H9 (cell line): ENCODE measurements around the gene USP9X. TPM values are rescaled to one million over a fixed set of nuclear protein-coding genes. Genes with fewer than 3 reads are reported as not detected.
A peak's percentile ranks its signal among the peaks of the same experiment; 100 is the strongest.
"Not testable (repeated sequence)": the region's sequence is repeated elsewhere in the genome, so short reads cannot be mapped to it uniquely, and the experiment has no call there.

ENCODE experiments used
- DNase-seq: peaks from one replicate; pipeline ENCODE4 v3.0.0-alpha.2; 2017
- H2AFZ ChIP-seq: one replicate; pipeline ENCODE4 v1.6.1; 2013; ENCODE audit warnings: mild to moderate bottlenecking, low read length, control low read depth, moderate library complexity
- H2AK5ac ChIP-seq: 2 replicates; pipeline ENCODE4 v1.6.1; 2013; ENCODE audit warnings: low read length, control low read depth, mixed read lengths; ENCODE audit not compliant: insufficient read length
- H2BK120ac ChIP-seq: one replicate; pipeline ENCODE4 v1.6.1; 2013; ENCODE audit warnings: low read depth, mild to moderate bottlenecking, low read length, control low read depth, inconsistent platforms; ENCODE audit not compliant: poor library complexity, severe bottlenecking
- H2BK12ac ChIP-seq: 2 replicates; pipeline ENCODE4 v1.6.1; 2013; ENCODE audit warnings: low read length, control low read depth, mixed read lengths, low read depth; ENCODE audit not compliant: insufficient read length
- H2BK15ac ChIP-seq: 2 replicates; pipeline ENCODE4 v1.6.1; 2013; ENCODE audit warnings: low read depth, low read length, control low read depth
- H2BK20ac ChIP-seq: one replicate; pipeline ENCODE4 v1.6.1; 2013; ENCODE audit warnings: low read depth, mild to moderate bottlenecking, low read length, control low read depth, inconsistent platforms; ENCODE audit not compliant: poor library complexity, severe bottlenecking
- H2BK5ac ChIP-seq: 2 replicates; pipeline ENCODE4 v1.6.1; 2013; ENCODE audit warnings: low read length, control low read depth, mixed read lengths; ENCODE audit not compliant: insufficient read length
- H3K14ac ChIP-seq: 2 replicates; pipeline ENCODE4 v1.6.1; 2013; ENCODE audit warnings: low read length, control low read depth; ENCODE audit not compliant: insufficient read depth
- H3K18ac ChIP-seq: 2 replicates; pipeline ENCODE4 v1.6.1; 2013; ENCODE audit warnings: low read depth, mild to moderate bottlenecking, mixed read lengths, low read length, control low read depth; ENCODE audit not compliant: insufficient read length
- H3K23ac ChIP-seq: 2 replicates; pipeline ENCODE4 v1.6.1; 2013; ENCODE audit warnings: low read length, control low read depth, mixed read lengths, low read depth; ENCODE audit not compliant: insufficient read length
- H3K23me2 ChIP-seq: 2 replicates; pipeline ENCODE4 v1.6.1; 2013; ENCODE audit warnings: low read depth, mild to moderate bottlenecking, mixed read lengths, low read length, control low read depth; ENCODE audit not compliant: insufficient read length, poor library complexity, severe bottlenecking
- H3K27ac ChIP-seq: 2 replicates; pipeline ENCODE4 v1.5.1; 2013; ENCODE audit warnings: low read length, control low read depth, mixed read lengths, low read depth; ENCODE audit not compliant: insufficient read length
- H3K27me3 ChIP-seq: 2 replicates; pipeline ENCODE4 v1.6.1; 2013; ENCODE audit warnings: low read length, control low read depth, inconsistent platforms; ENCODE audit not compliant: insufficient read depth
- H3K4ac ChIP-seq: 2 replicates; pipeline ENCODE4 v1.6.1; 2013; ENCODE audit warnings: low read depth, mild to moderate bottlenecking, control low read depth, inconsistent platforms, low read length, moderate library complexity
- H3K4me1 ChIP-seq: 2 replicates; pipeline ENCODE4 v1.6.1; 2013; ENCODE audit warnings: low read length, control low read depth, inconsistent platforms; ENCODE audit not compliant: insufficient read depth
- H3K4me2 ChIP-seq: 2 replicates; pipeline ENCODE4 v1.6.1; 2013; ENCODE audit warnings: low read length, control low read depth, mixed read lengths; ENCODE audit not compliant: insufficient read length, insufficient read depth
- H3K56ac ChIP-seq: 2 replicates; pipeline ENCODE4 v1.6.1; 2013; ENCODE audit warnings: low read depth, mild to moderate bottlenecking, mixed read lengths, low read length, control low read depth; ENCODE audit not compliant: insufficient read length
- H3K79me1 ChIP-seq: 2 replicates; pipeline ENCODE4 v1.6.1; 2013; ENCODE audit warnings: low read depth, mild to moderate bottlenecking, moderate library complexity, low read length, control low read depth, inconsistent platforms; ENCODE audit not compliant: insufficient read depth, poor library complexity, severe bottlenecking
- H3K79me2 ChIP-seq: 2 replicates; pipeline ENCODE4 v1.6.1; 2013; ENCODE audit warnings: low read length, control low read depth, inconsistent platforms; ENCODE audit not compliant: insufficient read depth
- H3K9ac ChIP-seq: 2 replicates; pipeline ENCODE4 v1.6.1; 2013; ENCODE audit warnings: low read length, control low read depth, mixed read lengths; ENCODE audit not compliant: insufficient read length; ENCODE audit errors: extremely low read depth
- H3K9me3 ChIP-seq: one replicate; pipeline ENCODE4 v1.6.1; 2013; ENCODE audit warnings: low read depth, low read length, inconsistent platforms; ENCODE audit not compliant: control insufficient read depth
- H3T11ph ChIP-seq: one replicate; pipeline ENCODE4 v1.6.1; 2013; ENCODE audit warnings: mild to moderate bottlenecking, low read length, control low read depth, inconsistent platforms
- H4K20me1 ChIP-seq: one replicate; pipeline ENCODE4 v1.6.1; 2013; ENCODE audit not compliant: control insufficient read depth, insufficient read length, insufficient read depth
- H4K5ac ChIP-seq: 2 replicates; pipeline ENCODE4 v1.6.1; 2013; ENCODE audit warnings: low read depth, mild to moderate bottlenecking, mixed read lengths, low read length, control low read depth; ENCODE audit not compliant: insufficient read length
- H4K8ac ChIP-seq: replicated peaks from 2 replicates; pipeline ENCODE4 v1.6.1; 2013; ENCODE audit warnings: low read length, control low read depth, mixed read lengths, low read depth; ENCODE audit not compliant: insufficient read length
- H4K91ac ChIP-seq: 2 replicates; pipeline ENCODE4 v1.6.1; 2013; ENCODE audit warnings: low read depth, mild to moderate bottlenecking, moderate library complexity, mixed read lengths, low read length, control low read depth; ENCODE audit not compliant: insufficient read length
- H3K27ac Mint-ChIP-seq, 3 experiments: 2 replicates in 2 of 3; 3 replicates in 1 of 3; pipeline ENCODE4 v1.8.0; 2020 to 2021; ENCODE audit warnings: mixed read lengths in 3 of 3, mild to moderate bottlenecking in 1 of 3, moderate library complexity in 1 of 3
- H3K27me3 Mint-ChIP-seq: 2 replicates; pipeline ENCODE4 v1.8.0; 2021; ENCODE audit warnings: low read depth, mild to moderate bottlenecking, moderate library complexity, mixed read lengths
- H3K36me3 Mint-ChIP-seq, 3 experiments: 2 replicates in 2 of 3; 3 replicates in 1 of 3; pipeline ENCODE4 v1.8.0; 2020 to 2021; ENCODE audit warnings: low read depth in 3 of 3, mixed read lengths in 3 of 3; ENCODE audit not compliant: insufficient read depth in 1 of 3
- H3K4me1 Mint-ChIP-seq, 2 experiments: 2 replicates each; pipeline ENCODE4 v1.8.0; 2020; ENCODE audit warnings: mixed read lengths in 2 of 2
- H3K4me3 Mint-ChIP-seq, 2 experiments: 2 replicates in 1 of 2; 3 replicates in 1 of 2; pipeline ENCODE4 v1.8.0; 2020 to 2021; ENCODE audit warnings: mild to moderate bottlenecking in 2 of 2, mixed read lengths in 2 of 2, moderate library complexity in 1 of 2
- H3K9me3 Mint-ChIP-seq, 2 experiments: 2 replicates in 1 of 2; 3 replicates in 1 of 2; pipeline ENCODE4 v1.8.0; 2020; ENCODE audit warnings: mild to moderate bottlenecking in 2 of 2, mixed read lengths in 2 of 2, moderate library complexity in 1 of 2
- CTCF ChIP-seq: fragments of 200-600 bp; sonication (generic); conservative IDR thresholded peaks from 3 replicates; pipeline ENCODE4 v1.8.0; 2021; ENCODE audit warnings: antibody characterized with exemption, mild to moderate bottlenecking
- WGBS: extraction: QIAGEN DNeasy Blood & Tissue Kit; methylation state at CpG from one replicate; pipeline ENCODE4 v1.1.7; 2013; ENCODE audit warnings: missing lambda C conversion rate, low lambda C conversion rate, mixed read lengths; ENCODE audit not compliant: insufficient read length; ENCODE audit errors: extremely low coverage; 5-methylcytosine and 5-hydroxymethylcytosine counted together
- total RNA-seq: library from RNA; stranded (reverse); gene quantifications from 2 replicates; pipeline ENCODE4 v1.2.1, GENCODE V29; 2021

The USP9X gene
- total RNA-seq, 1 experiment from 2014 or later, result 284 TPM

- Histone ChIP-seq H2AK5ac (no peak overlapping the region), H3K27me3 (no peaks in the 10 kb centered on the region), H3K9ac (no peak overlapping the region), H3K23me2 (no peaks in the 10 kb centered on the region), H2BK12ac (no peak overlapping the region), H4K8ac (no peak overlapping the region), H4K20me1 (no peaks in the 10 kb centered on the region), H3T11ph (no peak overlapping the region), H3K79me1 (no peaks in the 10 kb centered on the region), H3K18ac (no peak overlapping the region), H2AFZ (no peak overlapping the region), H3K14ac (no peak overlapping the region), H2BK20ac (no peak overlapping the region), H2BK5ac (no peak overlapping the region), H3K27ac (no peak overlapping the region), H2BK120ac (no peak overlapping the region), H4K5ac (no peak overlapping the region), H3K23ac (no peak overlapping the region), H3K4me1 (no peaks in the 10 kb centered on the region), H4K91ac (no peak overlapping the region), H3K4me2 (no peak overlapping the region), H3K79me2 (no peaks in the 10 kb centered on the region), H2BK15ac (no peak overlapping the region), H3K9me3 (no peaks in the 10 kb centered on the region), H3K4ac (no peak overlapping the region), H3K56ac (no peak overlapping the region)
- no peaks in the 10 kb centered on the region for H3K27me3 Mint-ChIP-seq
- H3K4me1 Mint-ChIP-seq, result peaks cover 0 to 3% of the 10 kb centered on the region in 2 experiments
- TF ChIP-seq CTCF, result no peak
- no peak for DNase-seq
- WGBS, result no CpG with 5 or more reads among the region's 3 CpGs
- H3K4me3 Mint-ChIP-seq, result no peak overlapping the region
- no peaks in the 10 kb centered on the region for H3K36me3 Mint-ChIP-seq
- peaks cover 42 to 50% of the 10 kb centered on the region in 2 experiments for H3K9me3 Mint-ChIP-seq
- peak overlapping the region in 2 of 3 experiments; percentile 27 to 41; a peak in 3 of 7 replicates for H3K27ac Mint-ChIP-seq
Observed at GRCh38 chrX:41055740-41056139, 29.5 kb upstream of the USP9X start.

GRCh38 chrX:41063276-41063675 is 22.0 kb upstream of the USP9X start:
- not testable (repeated sequence) for H3K79me2 ChIP-seq, H3K27ac Mint-ChIP-seq, H3K27me3 ChIP-seq, H4K91ac ChIP-seq, H3K27ac ChIP-seq, H2BK20ac ChIP-seq, H4K20me1 ChIP-seq, H4K5ac ChIP-seq, H2BK120ac ChIP-seq, H3T11ph ChIP-seq, H4K8ac ChIP-seq, H3K23ac ChIP-seq, H3K4me3 Mint-ChIP-seq, DNase-seq, H3K4ac ChIP-seq, H3K9me3 ChIP-seq, H3K79me1 ChIP-seq, H2AFZ ChIP-seq, H3K27me3 Mint-ChIP-seq, H3K9ac ChIP-seq, H2BK5ac ChIP-seq, H3K4me2 ChIP-seq, H3K18ac ChIP-seq, H3K36me3 Mint-ChIP-seq, H2AK5ac ChIP-seq, H3K14ac ChIP-seq, H3K4me1 Mint-ChIP-seq, H2BK12ac ChIP-seq, H2BK15ac ChIP-seq, H3K4me1 ChIP-seq, H3K23me2 ChIP-seq, H3K56ac ChIP-seq
- WGBS, result no CpG with 5 or more reads among the region's 8 CpGs
- peaks cover 31 to 46% of the 10 kb centered on the region in 2 experiments for H3K9me3 Mint-ChIP-seq
